ENCODE measurements around the gene SMIM11. TPM values are rescaled to one million over a fixed set of nuclear protein-coding genes. Genes with fewer than 3 reads are reported as not detected.

Gene SMIM11
- total and polyA plus RNA-seq, 2 donors (not counting 1 experiment from before 2014, with no cell fraction given): 8.0 to 19.3 TPM

- peaks cover 7% of the 10 kb centered on the region for H3K4me1 ChIP-seq (ENCODE audit: control insufficient read depth, extremely low read depth, insufficient read depth, low read length)
- no peak overlapping the region for H3K4me3 ChIP-seq (replicated peaks in 1 of 4; ENCODE audit: control extremely low read depth in 1 of 4, insufficient read depth in 1 of 4, low read depth in 3 of 4, low read length in 4 of 4)
- H2AFZ ChIP-seq (ENCODE audit: low read length): no peak overlapping the region
- no peaks in the 10 kb centered on the region for H3K79me2 ChIP-seq (ENCODE audit: control insufficient read depth, insufficient read depth, low read length)
- no peak overlapping the region for H3K4me2 ChIP-seq (ENCODE audit: extremely low read depth, insufficient read depth, low read length)
- H3K27ac ChIP-seq (ENCODE audit: insufficient read depth, low read length): no peak overlapping the region
- H3K27me3 ChIP-seq (ENCODE audit: control insufficient read depth, insufficient read depth, low read length): peaks cover 2% of the 10 kb centered on the region
- DNase-seq (ENCODE audit: low read depth in 2 of 2): no peak
- TF ChIP-seq EZH2 (IDR thresholded peaks at IDR 0.05; ENCODE audit: low read length, missing control alignments) (no peak), CTCF (conservative IDR thresholded peaks at IDR 0.05 in 1 of 2, IDR thresholded peaks at IDR 0.05 in 1 of 2; ENCODE audit: low read depth in 1 of 2, low read length in 2 of 2) (no peak)
- no peak overlapping the region for H3K9ac ChIP-seq (ENCODE audit: insufficient read depth, low read length)
- H3K36me3 ChIP-seq (ENCODE audit: control insufficient read depth, insufficient read depth, low read length): no peaks in the 10 kb centered on the region
- H4K20me1 ChIP-seq (ENCODE audit: control insufficient read depth, extremely low read depth, insufficient read depth, low read length): no peaks in the 10 kb centered on the region
- H3K9me3 ChIP-seq (ENCODE audit: control insufficient read depth, insufficient read depth, low read depth, low read length): no peaks in the 10 kb centered on the region
These were observed 32.0 kb upstream of the SMIM11 start for GRCh38 chr21:34343347-34343746.

GRCh38 chr21:34343838-34344381 is 31.4 kb upstream of the SMIM11 start:
- Histone ChIP-seq H3K27ac (ENCODE audit: insufficient read depth, low read length) (no peak overlapping the region), H3K9me3 (ENCODE audit: control insufficient read depth, insufficient read depth, low read depth, low read length) (no peaks in the 10 kb centered on the region), H4K20me1 (ENCODE audit: control insufficient read depth, extremely low read depth, insufficient read depth, low read length) (no peaks in the 10 kb centered on the region), H2AFZ (ENCODE audit: low read length) (no peak overlapping the region), H3K36me3 (ENCODE audit: control insufficient read depth, insufficient read depth, low read length) (no peaks in the 10 kb centered on the region), H3K9ac (ENCODE audit: insufficient read depth, low read length) (no peak overlapping the region), H3K4me2 (ENCODE audit: extremely low read depth, insufficient read depth, low read length) (no peak overlapping the region), H3K27me3 (ENCODE audit: control insufficient read depth, insufficient read depth, low read length) (peaks cover 2% of the 10 kb centered on the region), H3K4me3 (replicated peaks in 1 of 4; ENCODE audit: control extremely low read depth in 1 of 4, insufficient read depth in 1 of 4, low read depth in 3 of 4, low read length in 4 of 4) (no peak overlapping the region), H3K4me1 (ENCODE audit: control insufficient read depth, extremely low read depth, insufficient read depth, low read length) (peaks cover 7% of the 10 kb centered on the region), H3K79me2 (ENCODE audit: control insufficient read depth, insufficient read depth, low read length) (no peaks in the 10 kb centered on the region)
- DNase-seq (ENCODE audit: low read depth in 2 of 2): no peak
- TF ChIP-seq CTCF (conservative IDR thresholded peaks at IDR 0.05 in 1 of 2, IDR thresholded peaks at IDR 0.05 in 1 of 2; ENCODE audit: low read depth in 1 of 2, low read length in 2 of 2) (no peak), EZH2 (IDR thresholded peaks at IDR 0.05; ENCODE audit: low read length, missing control alignments) (no peak)

GRCh38 chr21:34344584-34344983 is 30.7 kb upstream of the SMIM11 start:
- TF ChIP-seq EZH2 (IDR thresholded peaks at IDR 0.05; ENCODE audit: low read length, missing control alignments) (no peak), CTCF (conservative IDR thresholded peaks at IDR 0.05 in 1 of 2, IDR thresholded peaks at IDR 0.05 in 1 of 2; ENCODE audit: low read depth in 1 of 2, low read length in 2 of 2) (no peak)
- peaks cover 7% of the 10 kb centered on the region for H3K4me1 ChIP-seq (ENCODE audit: control insufficient read depth, extremely low read depth, insufficient read depth, low read length)
- no peak overlapping the region for H3K27ac ChIP-seq (ENCODE audit: insufficient read depth, low read length)
- H3K27me3 ChIP-seq (ENCODE audit: control insufficient read depth, insufficient read depth, low read length): peaks cover 2% of the 10 kb centered on the region
- no peaks in the 10 kb centered on the region for H3K79me2 ChIP-seq (ENCODE audit: control insufficient read depth, insufficient read depth, low read length)
- no peak overlapping the region for H3K4me3 ChIP-seq (replicated peaks in 1 of 4; ENCODE audit: control extremely low read depth in 1 of 4, insufficient read depth in 1 of 4, low read depth in 3 of 4, low read length in 4 of 4)
- H3K9me3 ChIP-seq (ENCODE audit: control insufficient read depth, insufficient read depth, low read depth, low read length): no peaks in the 10 kb centered on the region
- H3K4me2 ChIP-seq (ENCODE audit: extremely low read depth, insufficient read depth, low read length): no peak overlapping the region
- no peak overlapping the region for H2AFZ ChIP-seq (ENCODE audit: low read length)
- no peaks in the 10 kb centered on the region for H4K20me1 ChIP-seq (ENCODE audit: control insufficient read depth, extremely low read depth, insufficient read depth, low read length)
- no peak overlapping the region for H3K9ac ChIP-seq (ENCODE audit: insufficient read depth, low read length)
- peak in 1 of 2 donors; percentile 17 for DNase-seq (ENCODE audit: low read depth in 2 of 2)
- H3K36me3 ChIP-seq (ENCODE audit: control insufficient read depth, insufficient read depth, low read length): no peaks in the 10 kb centered on the region

Data from fibroblast of lung (primary cell).